GM19043 (cell line): ENCODE results near the gene PBX3.

Source experiments
- ATAC-seq: cut with Tn5 transposase; IDR thresholded peaks from one replicate; pipeline ENCODE4 v1.9.1; 2021; ENCODE audit warnings: low read depth; ENCODE audit not compliant: unreplicated experiment

The PBX3 gene

GRCh38 chr9:125747053-125747764 is at the start of gene PBX3:
Gene PBX3, plus strand, starts transcription at chr9:125747373.
- no peak for ATAC-seq

GRCh38 chr9:125699870-125700269 is 47.3 kb upstream of the PBX3 start:
- no peak for ATAC-seq

GRCh38 chr9:125700791-125701190 is 46.4 kb upstream of the PBX3 start:
- peak; percentile 74 for ATAC-seq

- ATAC-seq = no peak
These were observed 45.8 kb upstream of the PBX3 start for GRCh38 chr9:125701351-125701750.

GRCh38 chr9:125703662-125704061 is 43.5 kb upstream of the PBX3 start:
- no peak for ATAC-seq

GRCh38 chr9:125705893-125706292 is 41.3 kb upstream of the PBX3 start:
- no peak for ATAC-seq

GRCh38 chr9:125706651-125707471 is 40.3 kb upstream of the PBX3 start, which contains the start of gene MAPKAP1:
Gene MAPKAP1, minus strand, starts transcription at chr9:125707208. Its CDS starts 34,634 bp downstream, at chr9:125672574.
- peak; percentile 95 for ATAC-seq

GRCh38 chr9:125707472-125707804 is 39.7 kb upstream of the PBX3 start:
- ATAC-seq = no peak

GRCh38 chr9:125726456-125727132 is 20.6 kb upstream of the PBX3 start:
- no peak for ATAC-seq

GRCh38 chr9:125730168-125730567 is 17.0 kb upstream of the PBX3 start:
- ATAC-seq = no peak

GRCh38 chr9:125732562-125732961 is 14.6 kb upstream of the PBX3 start:
- ATAC-seq = no peak

- ATAC-seq = no peak
These were observed 7.7 kb upstream of the PBX3 start for GRCh38 chr9:125739436-125739835.

GRCh38 chr9:125742657-125743056 is 4.5 kb upstream of the PBX3 start:
- no peak for ATAC-seq

- no peak for ATAC-seq
These were observed 3.3 kb upstream of the PBX3 start for GRCh38 chr9:125743682-125744428.

GRCh38 chr9:125744616-125745015 is 2.6 kb upstream of the PBX3 start:
- ATAC-seq = no peak

GRCh38 chr9:125745018-125745417 is 2.2 kb upstream of the PBX3 start:
- ATAC-seq = no peak

- ATAC-seq = peak; percentile 3
These were observed 1.5 kb upstream of the PBX3 start for GRCh38 chr9:125745682-125746016.

GRCh38 chr9:125746017-125746773 is 978 bp upstream of the PBX3 start:
- peak; percentile 67 for ATAC-seq

- no peak for ATAC-seq
These were observed 460 bp upstream of the PBX3 start for GRCh38 chr9:125746774-125747052.

- no peak for ATAC-seq
These were observed 732 bp downstream of the PBX3 start for GRCh38 chr9:125747765-125748445.
